Suprapubic skin (tissue), 4 donors: ENCODE data around the gene GPR183. TPM values are rescaled to one million over a fixed set of nuclear protein-coding genes. Genes with fewer than 3 reads are reported as not detected.

Experiments used
- DNase-seq, 2 donors: peaks; one replicate each; pipeline ENCODE4 v3.0.0-alpha.2; 2019; ENCODE audit warnings: low spot score in 2 of 2
- H3K27ac ChIP-seq: fragments of 200-600 bp; sonication (generic); one replicate; pipeline ENCODE4 v1.5.1; 2019
- H3K27me3 ChIP-seq: fragments of 200-600 bp; sonication (generic); one replicate; pipeline ENCODE4 v1.5.1; 2019
- H3K36me3 ChIP-seq: fragments of 200-600 bp; sonication (generic); one replicate; pipeline ENCODE4 v1.5.1; 2019
- H3K4me1 ChIP-seq: fragments of 200-600 bp; sonication (generic); one replicate; pipeline ENCODE4 v1.5.1; 2019
- H3K4me3 ChIP-seq: fragments of 200-600 bp; sonication (generic); one replicate; pipeline ENCODE4 v1.5.1; 2019; ENCODE audit warnings: mild to moderate bottlenecking
- H3K9me3 ChIP-seq: fragments of 200-600 bp; sonication (generic); one replicate; pipeline ENCODE4 v1.5.1; 2019
- CTCF ChIP-seq, 2 donors: fragments of 200-600 bp in 1 of 2; fragments of 450-650 bp in 1 of 2; sonication (generic) in 1 of 2; IDR thresholded peaks; one replicate each; pipeline ENCODE4 v1.5.1; 2016 to 2019; ENCODE audit warnings: antibody characterized with exemption in 2 of 2, mild to moderate bottlenecking in 1 of 2, moderate library complexity in 1 of 2
- EP300 ChIP-seq: sonication (generic); formaldehyde crosslinking; IDR thresholded peaks from one replicate; pipeline ENCODE4 v1.6.1; 2017; ENCODE audit warnings: antibody characterized with exemption
- POLR2A ChIP-seq, 2 donors: fragments of 450-650 bp; IDR thresholded peaks; one replicate each; pipeline ENCODE4 v1.6.1; 2017; ENCODE audit warnings: antibody characterized with exemption in 2 of 2, mild to moderate bottlenecking in 2 of 2, moderate library complexity in 2 of 2
- POLR2AphosphoS5 ChIP-seq, 3 donors: sonication (generic); formaldehyde crosslinking; IDR thresholded peaks; one replicate each; pipeline ENCODE4 v1.6.1; 2017; ENCODE audit warnings: antibody characterized with exemption in 3 of 3
- WGBS: methylation state at CpG from one replicate; pipeline ENCODE4 v1.1.5; 2018; 5-methylcytosine and 5-hydroxymethylcytosine counted together
- total RNA-seq, 4 donors: library from RNA; depleted of rRNA; stranded (reverse); fragments of >200 nt; gene quantifications; one replicate each; pipeline ENCODE4 v1.1.0, GENCODE V29; 2016

The GPR183 gene
- total RNA-seq, 4 donors from 2014 or later: 2.3 to 7.0 (median 4.4) TPM

GRCh38 chr13:99288089-99288488 lies 19.1 kb downstream of the GPR183 start:
- WGBS: 57% methylated on average over 2 of the region's 2 CpGs
- H3K27ac ChIP-seq: peak overlapping the region; percentile 29
- H3K9me3 ChIP-seq: no peaks in the 10 kb centered on the region
- peaks cover 53% of the 10 kb centered on the region for H3K4me1 ChIP-seq
- H3K36me3 ChIP-seq: no peaks in the 10 kb centered on the region
- no peaks in the 10 kb centered on the region for H3K27me3 ChIP-seq
- no peak overlapping the region for H3K4me3 ChIP-seq
- TF ChIP-seq POLR2AphosphoS5 (IDR thresholded peaks at IDR 0.05): no peak
- no peak for TF ChIP-seq POLR2A (IDR thresholded peaks at IDR 0.05)
- no peak for TF ChIP-seq CTCF (IDR thresholded peaks at IDR 0.05)
- no peak for DNase-seq

GRCh38 chr13:99287551-99287950 lies 19.6 kb downstream of the GPR183 start:
- Histone ChIP-seq H3K36me3 (no peaks in the 10 kb centered on the region), H3K27me3 (no peaks in the 10 kb centered on the region), H3K4me3 (no peak overlapping the region), H3K9me3 (no peaks in the 10 kb centered on the region), H3K4me1 (peaks cover 58% of the 10 kb centered on the region), H3K27ac (no peak overlapping the region)
- WGBS: 14% methylated on average over 4 of the region's 4 CpGs
- no peak for TF ChIP-seq CTCF (IDR thresholded peaks at IDR 0.05)
- TF ChIP-seq POLR2AphosphoS5 (IDR thresholded peaks at IDR 0.05): no peak
- TF ChIP-seq EP300: no peak
- TF ChIP-seq POLR2A (IDR thresholded peaks at IDR 0.05): no peak
- DNase-seq: no peak

GRCh38 chr13:99285432-99286182 lies 21.6 kb downstream of the GPR183 start:
- Histone ChIP-seq H3K27ac (no peak overlapping the region), H3K4me3 (no peak overlapping the region), H3K4me1 (peaks cover 75% of the 10 kb centered on the region), H3K36me3 (no peaks in the 10 kb centered on the region), H3K27me3 (no peaks in the 10 kb centered on the region), H3K9me3 (no peaks in the 10 kb centered on the region)
- DNase-seq: no peak
- TF ChIP-seq EP300: no peak
- 61% methylated on average over 10 of the region's 10 CpGs for WGBS

- Histone ChIP-seq H3K4me3 (no peak overlapping the region), H3K9me3 (no peaks in the 10 kb centered on the region), H3K27me3 (no peaks in the 10 kb centered on the region), H3K27ac (peak overlapping the region; percentile 68), H3K36me3 (no peaks in the 10 kb centered on the region), H3K4me1 (peaks cover 63% of the 10 kb centered on the region)
- DNase-seq: no peak
- no peak for TF ChIP-seq CTCF (IDR thresholded peaks at IDR 0.05)
- no peak for TF ChIP-seq POLR2A (IDR thresholded peaks at IDR 0.05)
- no peak for TF ChIP-seq EP300
- no peak for TF ChIP-seq POLR2AphosphoS5 (IDR thresholded peaks at IDR 0.05)
- 45% methylated on average over 1 of the region's 1 CpG for WGBS
Measured at GRCh38 chr13:99282264-99283231, 24.7 kb downstream of the GPR183 start.

GRCh38 chr13:99281811-99282263 lies 25.4 kb downstream of the GPR183 start:
- Histone ChIP-seq H3K27me3 (no peaks in the 10 kb centered on the region), H3K4me3 (no peak overlapping the region), H3K9me3 (no peaks in the 10 kb centered on the region), H3K36me3 (no peaks in the 10 kb centered on the region), H3K27ac (peak overlapping the region; percentile 68), H3K4me1 (peaks cover 56% of the 10 kb centered on the region)
- WGBS: 53% methylated on average over 5 of the region's 5 CpGs
- no peak for TF ChIP-seq CTCF (IDR thresholded peaks at IDR 0.05)
- peak in 2 of 3 donors; percentile 93 to 94 for TF ChIP-seq POLR2AphosphoS5 (IDR thresholded peaks at IDR 0.05)
- DNase-seq: peak; percentile 85 to 86
